Activated CD4-positive, alpha-beta memory T cell treated with anti-CD3 and anti-CD28 coated beads, Interleukin-2, amount 10 ng/mL, durations not matched to agents 7 days and 5 days (primary cell): ENCODE measurements around the gene NANOG. TPM values are rescaled to one million over a fixed set of nuclear protein-coding genes. Genes with fewer than 3 reads are reported as not detected.
"Not testable (repeated sequence)": the region's sequence is repeated elsewhere in the genome, so short reads cannot be mapped to it uniquely, and the experiment has no call there.

ENCODE experiments used
- CTCF ChIA-PET: fragments of 350-600 bp; sonication (Branson Sonifier 250); formaldehyde crosslinking; loops from one replicate; lab custom pipeline; 2021; ENCODE audit warnings: antibody characterized with exemption, inconsistent platforms; lab: Charles Lee
- POLR2A ChIA-PET: fragments of 350-600 bp; sonication (Branson Sonifier 250); formaldehyde crosslinking; loops from one replicate; lab custom pipeline; 2021; ENCODE audit warnings: antibody characterized with exemption; lab: Charles Lee
- DNase-seq: peaks from one replicate; pipeline ENCODE4 v3.0.0-alpha.2; 2020
- H3K27ac Mint-ChIP-seq: one replicate; pipeline ENCODE4 v1.8.0; 2021; ENCODE audit warnings: mild to moderate bottlenecking, mixed read lengths
- H3K27me3 Mint-ChIP-seq: one replicate; pipeline ENCODE4 v1.8.0; 2021; ENCODE audit warnings: mixed read lengths
- H3K36me3 Mint-ChIP-seq: one replicate; pipeline ENCODE4 v1.8.0; 2021; ENCODE audit warnings: low read depth, mixed read lengths
- H3K4me1 Mint-ChIP-seq: one replicate; pipeline ENCODE4 v1.8.0; 2021; ENCODE audit warnings: mixed read lengths
- H3K4me3 Mint-ChIP-seq: one replicate; pipeline ENCODE4 v1.8.0; 2021; ENCODE audit warnings: mild to moderate bottlenecking, mixed read lengths
- H3K9me3 Mint-ChIP-seq: one replicate; pipeline ENCODE4 v1.8.0; 2021; ENCODE audit warnings: mixed read lengths
- total RNA-seq, 2 experiments: library from RNA; stranded (reverse); gene quantifications; one replicate each; pipeline ENCODE4 v1.2.3, GENCODE V29; 2021

Gene NANOG
- total RNA-seq, 2 experiments from 2014 or later: not detected

DNA sequence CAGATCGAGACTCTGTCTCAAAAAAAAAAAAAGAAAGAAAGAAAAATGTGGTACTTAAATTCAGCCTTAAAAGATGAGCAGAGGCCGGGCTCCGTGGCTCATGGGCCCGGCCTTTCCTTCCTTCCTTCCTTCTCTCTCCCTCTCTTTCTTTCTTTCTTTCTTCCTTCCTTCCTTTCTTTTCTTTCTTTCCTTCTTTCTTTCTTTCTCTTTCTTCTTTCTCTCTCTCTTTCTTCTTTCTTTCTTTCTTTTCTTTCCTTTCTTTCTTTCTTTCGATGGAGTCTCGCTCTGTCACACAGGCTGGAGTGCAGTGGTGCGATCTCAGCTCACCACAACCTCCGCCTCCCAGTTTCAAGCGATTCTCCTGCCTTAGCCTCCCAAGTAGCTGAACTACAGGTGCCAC, 5.8 kb upstream of the NANOG start:
- DNase-seq, H3K27me3 Mint-ChIP-seq, H3K9me3 Mint-ChIP-seq, H3K36me3 Mint-ChIP-seq, H3K4me3 Mint-ChIP-seq, POLR2A ChIA-PET, H3K4me1 Mint-ChIP-seq, H3K27ac Mint-ChIP-seq: not testable (repeated sequence)
- CTCF ChIA-PET: interaction anchor here (0.6 to 1.0 kb wide), 2 partner anchors 24 to 160 kb away, joined by 3 to 6 read pairs; no protein-coding TSS in a partner anchor

GRCh38 chr12:7784701-7785100, 4.5 kb upstream of the NANOG start:
- Mint-ChIP-seq H3K27ac (no peak overlapping the region), H3K36me3 (no peaks in the 10 kb centered on the region), H3K9me3 (no peaks in the 10 kb centered on the region), H3K27me3 (peaks cover 5% of the 10 kb centered on the region), H3K4me3 (no peak overlapping the region), H3K4me1 (no peaks in the 10 kb centered on the region)
- no peak for DNase-seq
- POLR2A ChIA-PET: no interaction called here
- CTCF ChIA-PET: no interaction called here

DNA sequence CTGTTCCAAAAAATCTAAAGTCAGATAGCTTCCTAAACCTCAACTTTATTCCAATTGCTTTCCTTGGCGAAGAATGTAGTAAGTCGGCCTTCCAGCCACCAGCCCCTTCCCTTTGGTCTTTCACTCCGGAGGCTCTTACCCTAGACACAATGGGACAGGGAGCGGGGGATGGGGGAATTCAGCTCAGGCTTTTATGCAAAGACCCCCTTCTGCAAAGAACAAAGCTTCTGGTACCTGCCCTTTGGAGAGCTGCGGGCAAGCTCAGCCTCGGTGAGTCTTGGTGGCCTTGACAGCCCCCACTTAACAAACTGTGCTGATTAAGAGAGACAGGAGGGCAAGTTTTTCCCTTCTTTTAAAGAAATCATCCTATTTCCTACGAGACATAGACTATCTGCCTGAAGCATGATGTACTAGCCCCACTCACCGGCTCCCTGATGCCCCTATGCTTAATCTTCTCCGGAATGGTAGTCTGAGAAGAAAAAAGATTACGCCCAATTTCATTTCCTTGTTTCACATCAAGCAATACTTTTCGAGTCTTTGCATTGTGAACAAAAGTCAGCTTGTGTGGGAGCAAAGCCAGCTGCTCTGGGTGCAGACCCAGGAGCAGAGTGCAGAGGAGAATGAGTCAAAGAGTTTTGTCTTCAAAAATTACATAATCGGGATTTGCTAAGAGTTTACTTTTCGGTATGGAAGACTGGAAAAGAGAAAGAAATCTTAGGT, 1.5 kb upstream of the NANOG start:
- H3K4me1 Mint-ChIP-seq: no peaks in the 10 kb centered on the region
- H3K9me3 Mint-ChIP-seq: no peaks in the 10 kb centered on the region
- ChIA-PET POLR2A (no interaction called here), CTCF (no interaction called here)
- no peak overlapping the region for H3K27ac Mint-ChIP-seq
- peaks cover 10% of the 10 kb centered on the region for H3K27me3 Mint-ChIP-seq
- H3K4me3 Mint-ChIP-seq: no peak overlapping the region
- DNase-seq: no peak
- H3K36me3 Mint-ChIP-seq: no peaks in the 10 kb centered on the region

DNA sequence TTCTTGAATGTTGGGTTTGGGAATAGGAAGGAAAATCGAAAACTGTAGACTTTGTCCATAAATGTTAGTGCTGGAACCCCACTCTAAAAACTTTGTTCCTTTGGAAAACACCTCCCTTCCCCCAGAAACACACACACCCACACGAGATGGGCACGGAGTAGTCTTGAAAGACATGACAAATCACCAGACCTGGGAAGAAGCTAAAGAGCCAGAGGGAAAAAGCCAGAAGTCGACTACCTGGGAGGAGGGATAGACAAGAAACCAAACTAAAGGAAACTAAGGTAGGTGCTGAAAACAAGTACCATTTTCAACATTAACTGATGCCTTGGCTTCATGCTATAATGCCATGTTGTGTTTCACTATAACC, 925 bp upstream of the NANOG start:
- no peaks in the 10 kb centered on the region for H3K4me1 Mint-ChIP-seq

GRCh38 chr12:7793211-7793610, 4.0 kb downstream of the NANOG start:
- POLR2A ChIA-PET: no interaction called here
- DNase-seq: no peak
- Mint-ChIP-seq H3K27ac (no peak overlapping the region), H3K27me3 (peaks cover 10% of the 10 kb centered on the region), H3K4me3 (no peak overlapping the region), H3K36me3 (no peaks in the 10 kb centered on the region), H3K4me1 (no peaks in the 10 kb centered on the region), H3K9me3 (no peaks in the 10 kb centered on the region)
- CTCF ChIA-PET: no interaction called here

More for the DNA sequence above, 925 bp upstream of the NANOG start:
- H3K4me3 Mint-ChIP-seq: no peak overlapping the region
- no peaks in the 10 kb centered on the region for H3K36me3 Mint-ChIP-seq
- no peak overlapping the region for H3K27ac Mint-ChIP-seq
- ChIA-PET CTCF (no interaction called here), POLR2A (no interaction called here)
- peaks cover 10% of the 10 kb centered on the region for H3K27me3 Mint-ChIP-seq
- DNase-seq: no peak
- H3K9me3 Mint-ChIP-seq: no peaks in the 10 kb centered on the region

GRCh38 chr12:7797269-7797668, 8.1 kb downstream of the NANOG start:
- H3K9me3 Mint-ChIP-seq, H3K4me1 Mint-ChIP-seq, H3K36me3 Mint-ChIP-seq, DNase-seq, H3K4me3 Mint-ChIP-seq, POLR2A ChIA-PET, H3K27ac Mint-ChIP-seq, CTCF ChIA-PET, H3K27me3 Mint-ChIP-seq: not testable (repeated sequence)

- Mint-ChIP-seq H3K27ac (no peak overlapping the region), H3K4me1 (no peaks in the 10 kb centered on the region), H3K36me3 (no peaks in the 10 kb centered on the region), H3K9me3 (no peaks in the 10 kb centered on the region), H3K27me3 (peaks cover 5% of the 10 kb centered on the region), H3K4me3 (no peak overlapping the region)
- ChIA-PET POLR2A (no interaction called here), CTCF (interaction anchor here (1.2 kb wide), 1 partner anchor 9 kb away, joined by 4 read pairs; no protein-coding TSS in a partner anchor)
- no peak for DNase-seq
Observed at GRCh38 chr12:7797698-7798398, 8.6 kb downstream of the NANOG start.

GRCh38 chr12:7798750-7799308, 9.6 kb downstream of the NANOG start:
- H3K27me3 Mint-ChIP-seq, H3K36me3 Mint-ChIP-seq, H3K4me1 Mint-ChIP-seq, H3K27ac Mint-ChIP-seq, H3K4me3 Mint-ChIP-seq, DNase-seq, H3K9me3 Mint-ChIP-seq, POLR2A ChIA-PET: not testable (repeated sequence)
- CTCF ChIA-PET: interaction anchor here (1.2 kb wide), 1 partner anchor 8 kb away, joined by 4 read pairs; no protein-coding TSS in a partner anchor

GRCh38 chr12:7801460-7801859, 12.3 kb downstream of the NANOG start:
- ChIA-PET POLR2A (no interaction called here), CTCF (interaction anchor here (1.4 kb wide), 1 partner anchor 8 kb away, joined by 4 read pairs; no protein-coding TSS in a partner anchor)
- no peak overlapping the region for H3K27ac Mint-ChIP-seq
- H3K9me3 Mint-ChIP-seq: no peaks in the 10 kb centered on the region
- H3K4me1 Mint-ChIP-seq: no peaks in the 10 kb centered on the region
- no peak overlapping the region for H3K4me3 Mint-ChIP-seq
- no peaks in the 10 kb centered on the region for H3K36me3 Mint-ChIP-seq
- DNase-seq: no peak
- H3K27me3 Mint-ChIP-seq: peaks cover 2% of the 10 kb centered on the region

DNA sequence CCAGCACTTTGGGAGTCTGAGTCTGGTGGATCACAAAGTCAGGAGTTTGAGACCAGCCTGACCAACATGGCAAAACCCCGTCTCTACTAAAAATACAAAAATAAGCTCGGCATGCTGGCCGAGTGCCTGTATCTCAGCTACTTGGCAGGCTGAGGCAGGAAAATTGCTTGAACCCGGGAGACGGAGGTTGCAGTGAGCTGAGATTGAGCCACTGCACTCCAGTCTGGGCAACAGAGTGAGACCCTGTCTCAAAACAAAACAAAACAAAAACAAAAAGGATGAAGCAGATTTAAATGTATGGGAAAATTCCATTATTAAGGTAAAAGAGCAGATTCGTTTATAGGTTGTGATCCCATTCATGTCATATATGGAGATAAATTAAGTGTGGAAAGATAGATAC, 17.1 kb downstream of the NANOG start:
- H3K4me1 Mint-ChIP-seq, H3K36me3 Mint-ChIP-seq, POLR2A ChIA-PET, H3K27ac Mint-ChIP-seq, DNase-seq, H3K9me3 Mint-ChIP-seq, H3K27me3 Mint-ChIP-seq, H3K4me3 Mint-ChIP-seq: not testable (repeated sequence)
- CTCF ChIA-PET: interaction anchor here (0.5 to 4.5 kb wide), 15 partner anchors 8 to 586 kb away, joined by 3 to 35 read pairs (median 3); no protein-coding TSS in a partner anchor

GRCh38 chr12:7806863-7807487, 17.8 kb downstream of the NANOG start:
- POLR2A ChIA-PET: no interaction called here
- H3K27me3 Mint-ChIP-seq: peaks cover 4% of the 10 kb centered on the region
- no peaks in the 10 kb centered on the region for H3K4me1 Mint-ChIP-seq
- DNase-seq: peak; percentile 61
- no peak overlapping the region for H3K4me3 Mint-ChIP-seq
- no peaks in the 10 kb centered on the region for H3K9me3 Mint-ChIP-seq
- CTCF ChIA-PET: interaction anchor here (0.5 to 4.5 kb wide), 18 partner anchors 9 to 587 kb away, joined by 3 to 35 read pairs (median 3); no protein-coding TSS in a partner anchor
- H3K36me3 Mint-ChIP-seq: no peaks in the 10 kb centered on the region
- H3K27ac Mint-ChIP-seq: no peak overlapping the region

- POLR2A ChIA-PET, H3K27ac Mint-ChIP-seq, CTCF ChIA-PET, DNase-seq, H3K27me3 Mint-ChIP-seq, H3K4me3 Mint-ChIP-seq, H3K4me1 Mint-ChIP-seq, H3K9me3 Mint-ChIP-seq, H3K36me3 Mint-ChIP-seq: not testable (repeated sequence)
Observed at GRCh38 chr12:7825754-7826153, 36.6 kb downstream of the NANOG start.

DNA sequence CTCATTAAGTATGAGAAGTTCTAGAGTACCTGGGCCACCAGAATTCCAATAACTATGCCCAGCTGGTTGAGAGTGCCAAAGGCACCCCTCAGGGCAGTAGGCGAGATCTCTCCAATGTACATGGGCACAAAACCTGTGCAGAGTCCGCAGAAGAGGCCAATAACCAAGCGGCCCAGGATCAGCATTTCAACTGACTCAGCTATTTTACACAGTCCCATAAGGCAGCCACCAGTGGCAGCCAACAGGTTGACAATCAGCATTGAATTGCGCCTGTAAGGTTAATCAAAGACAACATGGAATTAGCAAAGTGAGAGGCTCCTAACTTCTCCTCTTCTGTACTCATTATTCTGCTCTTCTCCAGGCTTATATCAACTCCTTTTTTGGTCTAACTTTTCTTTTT, 40.5 kb downstream of the NANOG start:
- DNase-seq, H3K27ac Mint-ChIP-seq, H3K9me3 Mint-ChIP-seq, H3K36me3 Mint-ChIP-seq, H3K4me3 Mint-ChIP-seq, H3K4me1 Mint-ChIP-seq, H3K27me3 Mint-ChIP-seq, POLR2A ChIA-PET: not testable (repeated sequence)
- CTCF ChIA-PET: interaction anchor here (1.2 kb wide), 1 partner anchor 23 kb away, joined by 5 read pairs; no protein-coding TSS in a partner anchor
